Thoracic aorta endothelial cell (primary cell): ENCODE measurements around the gene CR1. TPM values are rescaled to one million over a fixed set of nuclear protein-coding genes. Genes with fewer than 3 reads are reported as not detected.

Experiments
- total RNA-seq: library from RNA; depleted of rRNA; stranded (reverse); fragments of >200 nt; gene quantifications from 2 replicates; pipeline ENCODE4 v1.2.3, GENCODE V29; 2012

CR1 gene
- not detected in 2 replicates for total RNA-seq

DNA sequence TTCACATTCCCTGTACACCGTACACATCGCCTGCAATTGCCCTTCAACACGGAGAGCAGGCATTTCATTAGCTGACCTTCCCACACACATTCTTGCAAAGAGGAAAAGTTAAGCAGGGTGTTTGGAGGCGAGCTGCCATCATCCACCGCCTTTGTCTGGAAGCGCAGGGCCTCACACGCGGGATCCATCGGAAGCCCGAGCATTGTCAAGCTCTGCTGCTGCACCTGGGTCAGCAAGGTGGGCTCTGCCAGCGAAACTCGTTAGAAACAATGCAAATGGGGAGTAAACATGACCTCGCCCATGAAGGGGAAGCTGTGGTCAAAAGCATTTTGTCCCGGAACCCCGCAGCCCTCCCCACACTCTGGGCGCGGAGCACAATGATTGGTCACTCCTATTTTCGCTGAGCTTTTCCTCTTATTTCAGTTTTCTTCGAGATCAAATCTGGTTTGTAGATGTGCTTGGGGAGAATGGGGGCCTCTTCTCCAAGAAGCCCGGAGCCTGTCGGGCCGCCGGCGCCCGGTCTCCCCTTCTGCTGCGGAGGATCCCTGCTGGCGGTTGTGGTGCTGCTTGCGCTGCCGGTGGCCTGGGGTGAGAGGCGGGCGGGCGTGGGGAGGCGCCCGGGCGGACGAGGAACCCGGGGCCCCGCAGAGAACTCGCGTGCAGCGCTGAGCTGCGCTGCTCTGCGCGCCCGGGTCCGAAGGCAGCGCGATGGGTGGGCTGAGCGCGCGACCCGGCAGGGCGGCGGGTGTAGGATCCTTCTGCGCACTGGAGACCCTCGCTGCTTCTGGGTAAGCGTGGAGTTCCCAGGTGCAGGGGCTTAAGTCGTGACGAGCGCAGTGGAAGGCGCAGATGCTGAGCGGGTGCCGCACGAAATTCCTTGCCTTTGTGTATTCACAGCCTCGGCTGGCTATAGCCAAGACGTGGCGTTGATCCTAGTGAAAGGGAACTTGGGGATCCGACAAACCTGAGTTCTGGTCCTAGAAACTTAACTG lies at the start of gene CR1:
CR1 (plus strand) TSS at position 357 of the 992 bp plus-strand sequence; CDS start at position 468, 111 bp downstream.

DNA sequence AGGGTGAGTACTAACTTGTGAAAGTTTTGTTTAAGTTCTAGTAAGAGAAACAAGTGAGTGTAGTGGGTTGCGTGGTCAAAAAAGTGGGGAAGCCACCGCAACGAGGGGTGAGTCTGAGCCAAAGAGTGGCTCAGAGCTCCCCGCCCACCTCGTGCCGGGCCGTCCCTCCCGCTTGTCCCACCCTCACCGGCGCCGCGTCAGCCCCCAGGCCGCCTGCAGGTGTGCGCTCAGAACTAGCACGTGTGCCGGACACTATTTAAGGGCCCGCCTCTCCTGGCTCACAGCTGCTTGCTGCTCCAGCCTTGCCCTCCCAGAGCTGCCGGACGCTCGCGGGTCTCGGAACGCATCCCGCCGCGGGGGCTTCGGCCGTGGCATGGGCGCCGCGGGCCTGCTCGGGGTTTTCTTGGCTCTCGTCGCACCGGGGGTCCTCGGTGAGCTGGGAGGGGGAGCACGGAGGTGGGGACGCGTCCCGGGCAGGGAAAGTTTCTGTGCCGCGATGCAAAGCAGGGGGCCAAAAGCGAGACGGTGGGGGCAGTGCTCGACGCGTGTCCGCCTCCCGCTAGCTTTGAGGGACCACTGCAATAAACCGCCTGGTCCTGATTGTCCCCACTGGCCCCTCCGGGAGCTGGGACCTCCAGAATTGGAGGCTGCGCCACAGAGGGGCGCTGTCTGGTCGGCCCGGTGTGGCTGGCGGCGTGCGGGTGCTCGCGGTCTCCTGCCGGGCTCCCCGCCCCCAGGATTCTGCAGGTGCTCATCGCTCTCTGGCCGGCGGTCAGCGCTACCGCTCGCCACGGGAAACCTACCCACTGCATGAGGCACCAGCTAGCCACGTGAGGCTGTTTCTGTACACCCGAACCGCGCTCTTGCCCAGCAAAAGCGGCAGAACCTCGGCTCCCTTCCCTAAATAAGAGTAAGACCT lies 41.7 kb upstream of the CR1 start, which contains the start of gene CR2:
CR2 (plus strand) TSS at position 283 of the 919 bp plus-strand sequence; CDS start at position 374, 91 bp downstream.

GRCh38 chr1:207644852-207645634 lies 149.1 kb downstream of the CR1 start, which contains the start of gene CR1L:
Gene CR1L, plus strand, starts transcription at chr1:207645133. Its CDS starts 101 bp downstream, at chr1:207645234.

Other genes with a start within 250 kb of the CR1 start
- gene CD55, start 174.5 kb upstream of the CR1 start, total RNA-seq = 131 and 181 TPM in 2 replicates
- gene CR2, start 41.8 kb upstream of the CR1 start, total RNA-seq = not detected in 2 replicates
- not detected in 2 replicates for gene CR1L, start 149.0 kb downstream of the CR1 start, total RNA-seq